GM18517 (cell line): ENCODE results near the gene NKX2-3.

Source experiments
- ATAC-seq: cut with Tn5 transposase; IDR thresholded peaks from one replicate; pipeline ENCODE4 v1.9.1; 2021; ENCODE audit warnings: mild to moderate bottlenecking, moderate library complexity; ENCODE audit not compliant: unreplicated experiment

The NKX2-3 gene

GRCh38 chr10:99525897-99526296, 6.8 kb upstream of the NKX2-3 start:
- no peak for ATAC-seq

GRCh38 chr10:99526861-99527504, 5.8 kb upstream of the NKX2-3 start:
- ATAC-seq = no peak

GRCh38 chr10:99527526-99528493, 4.9 kb upstream of the NKX2-3 start:
- ATAC-seq = no peak

- no peak for ATAC-seq
Measured at GRCh38 chr10:99528494-99529441, 4.0 kb upstream of the NKX2-3 start.

- ATAC-seq = no peak
Measured at GRCh38 chr10:99529591-99530107, 3.1 kb upstream of the NKX2-3 start.

- ATAC-seq = no peak
Measured at GRCh38 chr10:99530108-99531025, 2.4 kb upstream of the NKX2-3 start.

- ATAC-seq = no peak
Measured at GRCh38 chr10:99531026-99531695, 1.6 kb upstream of the NKX2-3 start.

- ATAC-seq = no peak
Measured at GRCh38 chr10:99531696-99532593, 797 bp upstream of the NKX2-3 start.

GRCh38 chr10:99533496-99534449, 1.0 kb downstream of the NKX2-3 start:
- ATAC-seq = no peak

- no peak for ATAC-seq
Measured at GRCh38 chr10:99534450-99534938, 1.8 kb downstream of the NKX2-3 start.

GRCh38 chr10:99534939-99535763, 2.4 kb downstream of the NKX2-3 start:
- ATAC-seq = no peak

GRCh38 chr10:99535764-99536337, 3.1 kb downstream of the NKX2-3 start:
- no peak for ATAC-seq

GRCh38 chr10:99536338-99537085, 3.8 kb downstream of the NKX2-3 start:
- ATAC-seq = no peak

- ATAC-seq = no peak
Measured at GRCh38 chr10:99537086-99537988, 4.6 kb downstream of the NKX2-3 start.
